Activated CD8-positive, alpha-beta memory T cell treated with anti-CD3 and anti-CD28 coated beads, Interleukin-2, amount 50 U/mL, for 48 hours (primary cell): Measurements from ENCODE around the gene SP7.
A peak's percentile ranks its signal among the peaks of the same experiment; 100 is the strongest.
"Not testable (repeated sequence)": the region's sequence is repeated elsewhere in the genome, so short reads cannot be mapped to it uniquely, and the experiment has no call there.

ENCODE experiments used
- DNase-seq: peaks from one replicate; pipeline ENCODE4 v3.0.0-alpha.2; 2020

The SP7 gene

DNA sequence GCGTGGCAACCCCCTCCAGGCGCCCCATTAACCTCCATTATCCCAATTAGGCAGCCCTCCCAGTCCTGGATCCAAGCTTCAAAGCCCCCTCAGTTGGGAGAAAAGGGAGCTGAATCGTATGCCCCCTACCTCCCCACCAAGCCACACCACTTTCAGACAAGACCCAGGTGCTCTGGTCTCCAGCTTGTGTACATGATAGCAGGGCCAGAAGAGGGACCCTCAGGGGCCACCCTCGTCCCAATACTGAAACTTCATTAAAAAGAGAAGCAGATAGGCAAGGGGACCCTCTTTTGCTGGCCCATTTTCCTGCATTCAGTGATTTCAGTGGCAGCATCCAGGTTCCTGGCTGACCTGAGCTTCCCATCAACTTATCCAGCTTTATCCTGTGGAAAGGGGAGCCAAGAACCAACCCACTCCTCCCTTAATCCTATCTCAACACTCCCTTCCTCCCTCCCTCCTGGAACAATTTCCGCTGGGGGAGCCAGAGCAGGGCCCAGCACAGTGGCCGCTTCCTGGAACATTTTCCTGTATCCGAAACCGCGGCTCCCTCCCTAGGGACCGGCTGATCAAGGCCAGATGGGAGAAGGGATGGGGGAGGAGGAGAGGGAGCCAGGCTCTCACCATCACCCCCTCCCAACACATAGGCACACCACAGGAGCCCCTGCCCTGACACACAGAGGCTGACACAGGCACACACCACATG lies 9.5 kb upstream of the SP7 start:
- no peak for DNase-seq

DNA sequence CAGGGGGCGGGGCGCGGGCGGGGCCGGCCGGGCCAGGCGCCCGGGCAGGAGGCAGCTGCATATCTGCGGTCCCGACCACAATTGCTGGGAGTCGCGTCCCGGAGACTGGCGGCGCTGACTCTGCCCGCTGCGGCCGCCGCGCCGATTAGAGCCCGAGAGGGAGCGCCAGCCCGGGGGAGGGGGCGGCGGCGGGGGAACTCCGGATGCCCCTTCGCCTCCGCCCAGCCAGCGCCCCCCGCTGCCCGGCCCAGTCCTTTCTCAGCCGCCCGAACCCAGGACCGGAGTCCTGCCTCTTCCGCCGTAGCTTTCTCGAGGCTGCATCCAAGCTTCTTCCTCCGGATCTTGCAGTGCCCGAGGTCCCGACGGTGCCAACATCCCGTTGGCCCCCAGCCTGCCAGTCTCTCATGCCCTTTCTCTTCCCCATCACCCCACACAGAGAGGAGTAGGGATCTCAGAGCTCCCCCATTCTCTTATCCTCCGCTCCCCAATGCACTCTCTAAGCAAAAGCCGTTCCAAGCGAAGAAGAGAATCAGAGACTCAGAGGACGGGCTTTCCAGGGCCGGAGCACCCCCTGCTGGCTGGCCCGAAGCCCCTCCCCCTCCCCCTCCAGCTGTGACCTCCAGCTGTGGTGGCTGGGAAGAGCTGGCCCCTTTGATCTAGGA lies 8.8 kb upstream of the SP7 start:
- peak; percentile 83 for DNase-seq

DNA sequence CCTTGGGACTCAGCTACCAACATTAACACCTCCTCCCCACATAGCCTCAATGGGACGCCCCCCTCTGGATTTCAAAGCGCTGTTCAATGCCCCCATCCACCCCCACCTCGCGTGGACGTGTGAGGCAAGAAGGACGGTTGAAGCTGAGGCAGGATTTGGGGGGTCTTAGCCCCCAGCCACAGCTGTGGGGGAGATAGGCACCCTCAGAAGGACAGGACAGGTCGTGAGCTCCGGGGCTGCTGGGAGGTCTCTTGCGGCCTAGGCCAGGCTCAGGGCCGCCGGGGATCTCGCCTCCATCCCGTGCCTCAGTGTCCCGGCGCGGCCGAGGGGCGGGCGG lies 8.3 kb upstream of the SP7 start:
- no peak for DNase-seq

DNA sequence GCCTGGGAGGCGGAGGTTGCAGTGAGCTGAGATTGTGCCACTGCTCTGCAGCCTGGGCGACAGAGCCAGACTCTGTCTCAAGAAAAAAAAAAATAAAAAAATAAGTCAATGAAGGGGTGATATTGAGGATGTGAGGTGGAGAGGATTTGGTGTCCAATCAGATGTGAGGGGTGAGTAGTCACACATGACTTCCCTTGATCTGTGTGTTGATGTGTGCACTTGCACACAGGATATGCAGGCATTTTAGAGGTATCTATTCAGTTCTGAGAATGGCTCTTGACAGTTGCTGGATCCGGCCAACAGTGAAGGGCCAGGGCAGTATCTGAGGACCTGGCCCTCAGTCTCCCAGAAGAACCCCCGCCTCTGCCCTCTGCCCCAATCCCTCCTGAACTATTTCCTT lies 7.8 kb upstream of the SP7 start:
- DNase-seq = no peak

DNA sequence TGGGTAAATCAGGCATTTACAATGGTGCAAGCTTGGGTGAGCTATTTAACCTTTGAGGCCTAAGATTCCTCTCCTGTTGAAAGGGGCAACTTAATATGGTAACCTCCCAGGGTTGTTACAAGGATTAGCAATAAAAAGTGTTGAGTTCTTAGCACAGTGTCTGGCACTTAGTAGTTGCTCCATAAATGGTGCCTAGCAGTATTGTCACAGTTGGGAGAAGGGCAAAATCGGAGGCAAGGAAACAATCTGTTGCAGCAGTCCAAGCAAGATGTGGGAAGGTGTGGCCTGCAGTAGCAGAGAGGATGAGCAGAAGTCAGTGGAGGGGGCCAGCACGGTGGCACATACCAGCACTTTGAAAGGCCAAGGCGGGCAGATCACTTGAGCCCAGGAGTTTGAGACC lies 7.3 kb upstream of the SP7 start:
- DNase-seq = no peak

DNA sequence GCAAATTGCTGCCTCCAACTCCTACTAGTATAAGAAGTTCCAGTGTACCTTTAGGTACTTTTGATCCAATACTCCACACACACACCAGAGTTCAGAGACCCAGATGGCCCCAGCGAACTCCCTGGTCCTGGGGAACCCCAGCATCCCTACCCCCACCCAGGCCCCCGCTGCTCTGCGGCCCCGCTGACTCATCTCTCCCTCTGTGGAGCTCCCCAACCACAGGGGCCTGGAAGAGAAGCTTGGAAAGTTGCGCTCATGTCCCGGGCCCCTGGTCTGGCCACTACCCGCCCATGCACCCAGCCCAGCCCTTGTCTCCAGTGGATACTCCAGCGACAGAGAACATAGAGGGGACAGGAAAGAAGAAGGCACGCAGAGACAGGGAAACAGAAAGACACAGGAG lies 4.2 kb upstream of the SP7 start:
- DNase-seq = no peak

DNA sequence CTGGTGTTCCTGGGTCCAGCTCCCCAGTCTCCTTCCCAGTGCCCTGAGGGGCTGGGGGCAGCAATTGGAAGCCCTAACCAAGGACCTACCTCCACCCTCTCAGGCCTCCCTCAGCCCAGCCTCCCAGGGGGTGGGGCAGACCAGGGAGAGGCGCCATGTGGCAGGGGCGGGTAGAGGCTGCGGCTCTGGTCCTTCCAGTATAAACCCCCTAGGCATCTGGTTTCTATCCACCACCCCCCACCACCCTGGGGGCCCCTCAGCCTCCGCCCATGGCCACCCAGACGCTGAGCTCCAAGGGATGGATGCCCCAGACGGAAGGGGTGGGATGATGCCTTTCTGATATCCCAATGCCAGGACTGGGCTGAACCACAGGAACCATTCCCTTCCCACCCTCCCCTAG lies 2.8 kb upstream of the SP7 start:
- no peak for DNase-seq

DNA sequence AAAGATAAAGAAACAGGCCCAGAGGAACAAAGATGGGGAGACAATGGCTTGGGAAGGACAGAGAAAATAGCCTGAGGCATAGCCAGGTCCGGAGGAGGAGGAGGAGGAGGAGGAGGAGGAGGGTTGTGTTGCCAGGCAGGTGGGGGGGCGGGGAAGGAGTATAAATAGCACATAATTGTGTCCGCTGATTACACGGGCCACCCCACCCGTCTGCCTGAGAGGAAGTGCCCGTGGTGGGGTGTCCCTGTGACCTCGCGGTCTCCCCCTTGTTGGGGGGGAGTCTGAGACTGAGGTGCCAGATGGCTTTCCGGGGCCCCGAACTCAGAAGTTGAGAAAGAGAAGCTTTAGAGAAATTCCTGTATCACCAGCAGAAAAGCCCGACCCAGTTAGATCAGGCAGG lies 1.9 kb upstream of the SP7 start:
- no peak for DNase-seq

DNA sequence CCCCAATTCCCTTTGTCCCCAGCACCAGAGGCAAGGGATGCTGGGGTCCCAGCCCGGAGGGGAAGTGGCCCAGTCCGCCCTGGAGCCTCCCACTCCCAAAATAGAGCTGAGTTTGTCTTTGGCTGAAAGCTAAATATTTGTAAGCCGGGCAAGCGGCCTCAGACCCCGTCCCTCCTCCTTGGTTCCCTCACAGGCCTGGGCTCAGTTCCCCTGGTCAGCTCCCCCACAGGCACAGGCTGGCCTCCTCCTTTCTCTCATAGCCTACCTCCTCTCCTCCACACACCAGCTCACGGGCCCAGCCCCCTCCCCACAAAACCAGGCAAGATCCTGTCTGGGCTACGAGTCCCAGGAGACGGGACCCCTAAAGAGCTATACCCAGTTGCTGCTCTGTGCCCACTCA lies 1.3 kb downstream of the SP7 start:
- no peak for DNase-seq

DNA sequence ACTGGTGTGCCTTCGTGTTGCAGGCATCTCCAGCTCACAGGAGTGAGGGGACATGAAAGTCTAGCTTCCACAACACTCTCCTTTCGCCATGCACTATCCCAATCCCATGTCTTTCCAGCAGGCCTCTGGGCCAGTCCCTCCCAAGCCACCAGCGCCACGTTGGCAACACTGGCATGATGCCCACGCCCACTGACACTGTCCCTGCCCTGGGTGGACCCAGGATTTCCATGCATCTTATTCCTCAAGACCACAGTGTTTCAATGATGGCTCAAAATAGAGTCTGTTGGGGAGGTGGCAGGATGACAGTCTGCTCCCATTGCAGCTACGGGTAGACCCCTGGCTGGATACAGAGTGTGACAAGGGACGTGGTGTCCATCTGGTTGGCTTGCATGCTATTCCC lies 2.3 kb downstream of the SP7 start:
- DNase-seq = no peak

DNA sequence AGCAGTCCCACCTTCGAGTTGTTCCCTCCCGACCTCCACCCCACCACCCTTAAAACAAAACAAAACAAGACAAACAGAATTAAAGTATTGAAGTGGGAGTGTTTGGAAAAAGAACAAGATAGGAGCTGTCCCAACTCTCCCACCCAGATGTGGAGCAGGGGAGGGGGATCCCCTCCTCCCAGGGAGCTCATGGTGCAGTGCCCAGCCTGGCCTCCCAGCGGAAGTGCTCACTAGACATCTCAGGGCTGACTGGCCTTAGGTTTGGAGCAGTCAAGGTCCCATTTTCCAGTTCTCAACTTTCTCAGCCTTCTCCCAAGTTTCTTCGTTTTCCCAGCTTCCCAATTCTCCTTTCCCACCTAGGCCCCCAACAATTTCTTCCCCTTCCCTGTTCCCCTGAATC lies 2.9 kb downstream of the SP7 start:
- DNase-seq = no peak

DNA sequence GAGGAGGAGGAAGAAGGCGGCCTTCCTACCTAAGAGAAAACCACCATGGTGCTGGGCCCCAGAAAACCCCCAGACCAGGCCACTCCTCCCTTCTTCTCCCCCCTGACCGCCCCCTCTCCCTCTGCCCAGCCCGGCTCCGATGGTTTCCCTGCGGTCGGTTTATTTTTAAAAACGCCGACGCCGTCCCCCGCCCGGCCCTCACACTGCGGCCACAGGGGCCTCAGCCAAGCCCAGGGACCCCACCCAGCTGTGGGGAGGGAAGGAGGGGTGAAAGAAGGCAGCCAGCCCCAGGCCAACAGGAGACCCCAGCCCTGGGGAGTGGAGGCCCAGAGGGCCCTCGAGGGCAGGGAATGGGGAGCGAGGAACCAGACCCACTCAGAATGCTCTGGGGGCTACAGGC lies 3.4 kb downstream of the SP7 start:
- DNase-seq = no peak

DNA sequence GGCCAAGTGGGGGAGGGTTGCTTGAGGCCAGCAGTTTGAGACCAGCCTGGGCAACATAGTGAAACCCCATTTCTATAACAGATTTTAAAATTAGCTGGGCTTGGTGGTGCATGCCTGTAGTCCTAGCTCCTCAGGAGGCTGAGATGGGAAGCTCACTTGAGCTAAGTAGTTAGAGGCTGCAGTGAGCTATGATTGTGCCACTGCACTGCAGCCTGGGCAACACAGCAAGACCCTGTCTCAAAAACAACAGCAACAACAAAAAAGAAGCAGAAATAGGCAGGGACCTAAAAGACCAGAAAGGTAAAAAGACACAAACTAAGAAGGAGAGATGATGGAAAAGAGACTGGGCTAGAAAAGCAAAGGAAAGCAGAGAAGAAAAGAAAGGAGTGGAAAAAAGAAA lies 3.8 kb downstream of the SP7 start:
- DNase-seq = not testable (repeated sequence)

DNA sequence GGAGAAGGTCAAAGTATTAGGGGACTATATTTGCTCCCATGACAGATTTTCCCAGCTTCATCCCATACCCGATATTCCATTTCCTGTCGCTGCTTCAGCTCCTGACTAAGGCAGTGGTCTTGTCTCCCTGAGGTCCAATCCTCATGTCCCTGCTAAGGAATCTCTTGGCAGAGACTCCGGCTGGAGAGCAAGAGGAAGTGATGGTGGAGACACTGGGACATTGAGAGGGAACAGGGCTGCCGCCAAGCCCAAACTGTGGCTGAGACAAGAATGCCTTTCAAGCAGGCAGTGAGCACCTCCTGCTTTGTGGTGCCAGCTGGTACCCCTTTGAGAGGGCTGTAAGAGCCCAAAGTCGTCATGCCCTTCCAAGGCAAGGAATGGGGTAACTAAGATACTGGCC lies 5.5 kb downstream of the SP7 start:
- DNase-seq = no peak

DNA sequence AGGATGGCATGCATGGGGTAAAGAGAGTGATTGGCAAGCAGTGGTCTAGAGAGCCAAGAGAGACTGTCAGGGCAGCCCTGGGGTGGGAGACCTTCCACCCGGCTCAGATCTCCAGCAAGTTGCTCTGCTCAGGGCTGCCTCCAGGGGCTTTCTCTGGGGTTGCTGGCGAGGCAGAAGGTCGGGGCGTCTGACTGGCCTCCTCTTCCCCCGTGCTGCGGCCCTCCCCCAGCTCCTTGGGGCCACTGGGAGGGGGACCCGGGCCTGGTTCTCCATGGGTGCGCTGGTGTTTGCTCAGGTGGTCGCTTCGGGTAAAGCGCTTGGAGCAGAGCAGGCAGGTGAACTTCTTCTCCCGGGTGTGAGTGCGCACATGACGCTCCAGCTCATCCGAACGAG lies 8.1 kb downstream of the SP7 start:
- DNase-seq = no peak

DNA sequence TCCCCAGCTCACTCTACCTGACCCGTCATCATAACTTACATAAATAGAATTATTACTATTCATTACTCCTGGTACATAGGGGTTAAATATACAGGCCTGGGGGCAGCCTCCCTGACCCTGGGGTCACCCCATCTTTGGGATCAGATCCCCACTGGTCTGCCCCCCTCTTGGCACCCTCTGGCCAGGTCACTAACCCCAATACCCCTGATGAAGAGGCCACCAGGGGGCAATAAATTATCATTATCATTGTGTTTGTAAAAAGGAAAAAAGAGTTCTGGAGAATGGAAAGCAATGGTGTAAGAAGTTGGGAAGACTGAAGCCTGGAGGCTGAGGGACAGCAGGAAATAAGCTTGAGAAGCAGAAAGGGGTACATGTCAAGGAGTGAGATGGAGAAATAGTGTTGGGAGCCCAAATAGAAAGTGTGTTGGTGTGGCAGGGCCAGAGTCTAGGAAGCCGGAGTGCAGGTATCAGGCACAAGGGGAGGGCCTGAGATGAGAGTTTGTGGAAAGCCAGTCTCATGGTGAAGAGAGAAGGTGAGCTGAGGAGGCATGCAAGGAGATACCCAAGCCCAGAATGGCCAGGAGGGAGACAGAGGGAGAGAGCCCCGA lies 8.6 kb downstream of the SP7 start:
- no peak for DNase-seq

DNA sequence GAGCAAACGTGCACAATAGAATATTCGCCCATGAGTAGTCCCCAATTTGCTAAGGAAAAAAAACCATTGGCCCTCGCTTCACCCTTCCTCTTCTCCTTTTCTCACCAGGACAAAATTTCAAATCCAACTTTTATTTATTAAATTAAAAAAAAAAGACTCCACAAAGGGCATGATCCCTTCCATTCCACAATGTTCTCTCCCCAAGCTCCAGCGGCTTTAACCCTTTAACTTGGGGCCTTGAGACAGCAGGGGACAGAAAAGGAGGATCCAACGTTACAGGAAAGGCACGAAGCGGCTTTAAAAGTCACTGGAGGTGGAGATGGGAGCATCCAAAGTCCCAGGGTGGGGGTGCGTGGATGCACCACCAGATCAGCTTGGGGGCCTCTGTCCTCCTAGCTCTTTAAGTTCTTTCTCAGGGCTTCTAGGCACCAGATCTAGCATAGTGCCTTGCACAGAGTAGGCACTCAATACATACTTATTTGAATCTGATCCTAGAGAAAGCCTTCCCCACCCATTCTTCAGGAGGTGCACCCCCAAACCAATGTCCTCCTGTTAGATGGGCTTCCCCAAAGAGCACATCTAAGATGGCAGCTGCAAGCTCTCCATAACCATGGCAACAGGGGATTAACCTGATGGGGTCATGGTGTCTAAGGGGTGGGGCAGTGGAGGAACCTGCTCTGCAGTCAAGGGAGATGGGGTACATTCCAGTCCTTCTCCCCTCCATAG lies 9.5 kb downstream of the SP7 start:
- no peak for DNase-seq

DNA sequence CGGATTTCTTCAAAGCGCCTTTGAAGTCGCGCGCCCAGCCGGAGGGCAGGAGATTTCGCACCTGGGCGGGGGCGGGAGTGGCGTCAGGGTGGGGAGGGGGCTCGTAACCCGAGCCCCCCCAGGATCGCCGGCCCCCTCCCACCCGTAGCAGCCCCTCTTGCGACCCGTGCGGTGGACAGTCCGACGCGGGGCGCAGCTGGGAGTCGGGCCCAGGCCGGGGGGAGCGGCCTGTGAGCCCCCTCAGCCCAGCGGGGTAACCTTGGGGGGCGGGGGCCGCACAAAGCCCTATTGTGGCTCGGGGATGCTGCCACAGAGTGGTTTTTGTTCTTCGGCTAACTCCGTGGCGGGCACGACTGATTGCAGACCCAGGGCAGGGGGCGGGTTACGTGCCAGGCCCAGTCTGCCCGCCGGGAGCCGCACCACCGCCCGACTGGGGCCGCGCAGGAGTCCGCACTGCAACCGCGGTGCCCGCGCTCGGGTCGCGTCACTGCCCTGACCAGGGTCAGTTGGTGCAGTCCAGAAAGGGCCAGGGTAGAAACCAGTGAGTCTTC lies 10.6 kb downstream of the SP7 start:
- DNase-seq = peak; percentile 73

DNA sequence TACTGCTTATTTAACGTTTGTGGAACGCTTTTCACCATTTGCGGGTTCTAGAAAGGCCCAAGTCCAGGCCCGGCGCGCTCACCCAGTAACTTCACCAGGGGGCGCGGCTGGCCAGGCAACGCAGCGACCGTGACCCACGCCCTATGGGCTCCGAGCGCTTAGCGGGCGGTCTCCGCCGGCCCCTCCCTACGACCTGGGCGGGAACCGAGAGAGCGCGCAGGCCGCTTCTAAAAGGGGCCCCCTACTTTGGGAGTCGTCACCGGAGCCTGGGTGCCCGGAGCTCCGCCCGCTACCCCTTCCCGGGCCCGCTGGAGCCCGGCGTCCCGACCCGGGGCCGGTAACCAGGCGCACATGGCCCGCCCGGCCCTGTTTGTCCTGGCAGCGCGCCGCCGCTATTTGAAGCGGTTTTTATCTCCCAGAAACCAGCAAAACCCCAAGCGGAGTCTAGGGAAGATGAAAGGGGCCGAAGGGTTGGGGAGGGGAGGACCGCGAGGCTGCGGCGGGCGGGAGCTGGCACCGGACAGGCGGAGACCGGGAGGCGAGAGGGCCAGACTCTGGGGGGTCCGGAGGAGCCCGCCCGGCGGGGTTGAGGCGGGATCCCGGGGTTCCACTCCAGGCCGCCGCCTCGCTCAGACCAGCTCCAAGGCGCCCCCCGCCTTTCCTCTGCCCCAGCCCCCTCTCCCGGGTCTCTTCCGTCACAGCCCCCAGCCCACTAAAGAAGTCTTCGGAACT lies 11.2 kb downstream of the SP7 start:
- peak; percentile 92 for DNase-seq

DNA sequence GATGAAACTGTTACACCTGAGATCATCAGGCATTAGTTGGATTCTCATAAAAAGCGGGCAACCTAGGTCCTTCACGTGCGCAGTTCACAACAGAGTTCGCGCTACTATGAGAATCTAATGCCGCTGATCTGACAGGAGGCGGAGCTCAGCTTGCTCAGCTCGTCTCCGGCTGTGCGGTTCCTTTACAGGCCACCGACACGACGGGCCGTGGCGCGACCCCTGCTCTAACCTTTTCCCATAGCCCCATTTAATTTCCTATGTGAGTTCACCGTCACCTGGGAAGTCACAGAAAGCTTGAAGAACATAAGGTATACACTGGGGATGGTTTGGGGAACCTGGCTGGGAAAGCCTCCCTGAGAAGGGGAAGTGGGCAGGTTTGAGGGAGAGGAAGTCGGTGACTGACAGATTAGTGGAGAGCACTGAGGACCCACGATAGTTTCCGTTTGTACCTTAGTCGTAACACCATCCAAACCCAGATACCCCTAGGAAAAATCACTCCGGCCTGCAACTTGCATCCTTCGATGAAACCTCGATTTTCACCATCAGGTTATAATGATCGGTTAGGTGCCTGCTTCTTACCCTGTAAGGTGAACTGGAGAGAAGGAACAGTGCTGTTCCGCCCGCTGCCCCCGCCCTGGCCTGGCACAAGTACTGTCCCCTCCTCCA lies 11.9 kb downstream of the SP7 start:
- DNase-seq = peak; percentile 83

DNA sequence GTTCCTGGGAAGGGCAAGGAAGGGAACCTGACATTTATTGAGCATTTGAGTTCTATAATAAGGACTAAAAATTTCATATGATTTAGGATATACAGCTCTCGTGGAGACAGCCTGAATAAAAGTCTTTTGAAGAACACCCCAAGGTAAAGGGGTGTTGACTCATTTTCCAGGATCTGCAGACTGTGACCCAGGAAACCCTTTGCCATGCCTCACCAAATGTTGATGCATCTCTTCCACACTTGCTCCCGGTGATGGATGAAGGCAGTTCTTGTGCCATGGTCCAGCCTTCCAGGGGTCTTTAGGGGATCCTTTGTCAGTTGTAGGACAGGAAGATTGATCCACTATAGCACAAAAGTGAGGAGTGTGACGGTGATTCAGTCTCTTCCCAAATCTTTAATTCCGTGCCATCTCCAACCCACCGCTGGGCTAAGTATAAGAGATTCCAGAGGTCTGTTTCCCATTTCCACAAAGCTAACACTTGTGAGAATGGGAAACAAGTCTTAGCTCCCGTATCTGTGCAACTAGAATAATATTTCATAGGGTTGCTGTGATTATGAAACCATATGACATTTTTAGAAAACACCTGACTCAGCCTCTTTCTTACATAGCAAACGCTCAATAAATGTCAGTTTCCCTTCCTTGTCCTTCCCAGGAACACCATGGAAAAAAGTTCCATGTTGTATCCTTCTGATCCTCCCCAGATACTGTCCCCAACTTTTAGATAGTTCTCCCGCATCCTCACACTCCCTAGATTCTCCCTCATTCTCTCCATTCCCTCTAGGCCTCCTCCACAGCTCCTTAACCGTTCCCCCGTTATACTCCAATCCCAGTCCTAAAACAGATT lies 15.6 kb downstream of the SP7 start:
- no peak for DNase-seq

DNA sequence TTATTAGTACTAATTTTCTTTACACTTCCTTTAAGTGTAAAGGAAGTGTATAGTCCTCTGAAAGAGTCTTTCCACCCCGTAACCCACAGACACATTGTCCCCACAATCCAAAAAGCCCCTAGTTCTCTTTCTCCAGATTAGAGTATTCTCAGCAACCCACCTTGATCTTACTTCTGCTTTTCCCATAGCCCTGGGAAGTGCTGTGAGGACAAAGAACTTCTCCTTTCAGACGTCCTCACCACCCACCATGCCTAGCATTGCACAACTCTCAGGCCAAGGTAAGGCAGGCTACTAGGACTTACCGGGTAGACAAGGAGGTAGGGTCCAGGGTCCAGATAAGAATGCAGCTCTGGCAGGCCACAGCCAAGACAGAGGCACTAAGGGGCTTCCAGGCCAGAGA lies 22.2 kb downstream of the SP7 start:
- DNase-seq = no peak
